Stimulated activated CD4-positive, alpha-beta T cell treated with anti-CD3 and anti-CD28 coated beads, Interleukin-4, amount 100 ng/mL, for 4 hours (primary cell): Measurements from ENCODE around the gene PPP3CA.

Experiments
- DNase-seq, 2 experiments: peaks; one replicate each; pipeline ENCODE4 v3.0.0-alpha.2; 2020

Gene PPP3CA

GRCh38 chr4:101286663-101287062 lies 60.7 kb downstream of the PPP3CA start:
- DNase-seq = no peak

- DNase-seq = no peak
These were observed 61.3 kb downstream of the PPP3CA start for GRCh38 chr4:101285985-101286384.

GRCh38 chr4:101284546-101284945 lies 62.8 kb downstream of the PPP3CA start:
- DNase-seq = no peak

GRCh38 chr4:101283434-101283833 lies 63.9 kb downstream of the PPP3CA start:
- DNase-seq = no peak

- DNase-seq = peak; percentile 2 to 24
These were observed 65.1 kb downstream of the PPP3CA start for GRCh38 chr4:101282076-101282844.

- DNase-seq = no peak
These were observed 66.3 kb downstream of the PPP3CA start for GRCh38 chr4:101280866-101281600.

- DNase-seq = no peak
These were observed 67.9 kb downstream of the PPP3CA start for GRCh38 chr4:101279377-101279871.

- DNase-seq = no peak
These were observed 69.7 kb downstream of the PPP3CA start for GRCh38 chr4:101277671-101278070.

GRCh38 chr4:101276661-101277060 lies 70.7 kb downstream of the PPP3CA start:
- DNase-seq = no peak

- no peak for DNase-seq
These were observed 72.2 kb downstream of the PPP3CA start for GRCh38 chr4:101274888-101275752.

- no peak for DNase-seq
These were observed 75.8 kb downstream of the PPP3CA start for GRCh38 chr4:101271516-101271915.

- no peak for DNase-seq
These were observed 77.6 kb downstream of the PPP3CA start for GRCh38 chr4:101269682-101270081.

GRCh38 chr4:101265816-101266172 lies 81.5 kb downstream of the PPP3CA start:
- DNase-seq = no peak

GRCh38 chr4:101264993-101265815 lies 82.1 kb downstream of the PPP3CA start:
- no peak for DNase-seq

- DNase-seq = no peak
These were observed 82.8 kb downstream of the PPP3CA start for GRCh38 chr4:101264512-101264911.

- no peak for DNase-seq
These were observed 84.6 kb downstream of the PPP3CA start for GRCh38 chr4:101262683-101263082.

GRCh38 chr4:101259876-101260275 lies 87.5 kb downstream of the PPP3CA start:
- no peak for DNase-seq

- DNase-seq = no peak
These were observed 88.4 kb downstream of the PPP3CA start for GRCh38 chr4:101258883-101259282.

- no peak for DNase-seq
These were observed 91.1 kb downstream of the PPP3CA start for GRCh38 chr4:101256222-101256621.

GRCh38 chr4:101254776-101255175 lies 92.5 kb downstream of the PPP3CA start:
- no peak for DNase-seq

GRCh38 chr4:101253121-101253520 lies 94.2 kb downstream of the PPP3CA start:
- no peak for DNase-seq

GRCh38 chr4:101252721-101253120 lies 94.6 kb downstream of the PPP3CA start:
- DNase-seq = no peak
